ENCODE results near the gene DHRS11.

Gene DHRS11, protein sequence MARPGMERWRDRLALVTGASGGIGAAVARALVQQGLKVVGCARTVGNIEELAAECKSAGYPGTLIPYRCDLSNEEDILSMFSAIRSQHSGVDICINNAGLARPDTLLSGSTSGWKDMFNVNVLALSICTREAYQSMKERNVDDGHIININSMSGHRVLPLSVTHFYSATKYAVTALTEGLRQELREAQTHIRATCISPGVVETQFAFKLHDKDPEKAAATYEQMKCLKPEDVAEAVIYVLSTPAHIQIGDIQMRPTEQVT

DNA sequence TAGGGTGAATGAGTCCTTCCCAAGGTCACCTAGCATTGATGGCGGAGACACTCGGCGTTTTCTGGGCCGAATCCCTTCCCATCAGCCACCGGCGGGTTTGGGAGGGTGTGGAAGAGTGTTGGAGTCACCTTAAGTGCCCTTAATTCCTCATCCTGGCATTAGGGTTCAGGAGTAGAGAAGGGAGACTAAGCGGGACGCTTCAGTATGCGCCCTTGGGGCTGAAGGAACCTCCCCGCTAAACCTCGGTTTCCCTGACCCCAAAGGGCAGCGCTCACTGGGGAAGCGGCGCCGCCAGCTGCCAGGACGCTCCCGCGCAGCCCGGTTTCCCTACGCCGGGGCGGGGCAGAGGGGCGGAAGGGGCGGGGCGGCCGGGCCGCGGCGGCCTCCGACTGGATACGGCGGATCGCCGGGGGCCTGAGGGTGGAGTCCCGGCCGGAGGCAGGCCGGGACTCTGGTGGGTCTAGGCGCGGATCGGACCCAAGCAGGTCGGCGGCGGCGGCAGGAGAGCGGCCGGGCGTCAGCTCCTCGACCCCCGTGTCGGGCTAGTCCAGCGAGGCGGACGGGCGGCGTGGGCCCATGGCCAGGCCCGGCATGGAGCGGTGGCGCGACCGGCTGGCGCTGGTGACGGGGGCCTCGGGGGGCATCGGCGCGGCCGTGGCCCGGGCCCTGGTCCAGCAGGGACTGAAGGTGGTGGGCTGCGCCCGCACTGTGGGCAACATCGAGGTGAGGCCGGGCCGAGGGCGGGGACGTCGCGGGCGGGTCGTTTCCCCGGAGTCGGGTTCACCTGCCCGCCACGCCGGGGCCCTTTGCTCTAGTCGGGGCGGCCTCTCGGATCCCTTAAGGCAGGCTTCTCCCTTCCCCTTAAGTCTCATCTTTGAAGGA, at the start of gene DHRS11:
TSS of gene DHRS11 (plus strand) at position 446 of the 882 bp plus-strand sequence. CDS start at position 577, 131 bp downstream.
- DNase-seq (ENCODE audit: low read depth in 2 of 2), result peak; percentile 43 to 74

DNA sequence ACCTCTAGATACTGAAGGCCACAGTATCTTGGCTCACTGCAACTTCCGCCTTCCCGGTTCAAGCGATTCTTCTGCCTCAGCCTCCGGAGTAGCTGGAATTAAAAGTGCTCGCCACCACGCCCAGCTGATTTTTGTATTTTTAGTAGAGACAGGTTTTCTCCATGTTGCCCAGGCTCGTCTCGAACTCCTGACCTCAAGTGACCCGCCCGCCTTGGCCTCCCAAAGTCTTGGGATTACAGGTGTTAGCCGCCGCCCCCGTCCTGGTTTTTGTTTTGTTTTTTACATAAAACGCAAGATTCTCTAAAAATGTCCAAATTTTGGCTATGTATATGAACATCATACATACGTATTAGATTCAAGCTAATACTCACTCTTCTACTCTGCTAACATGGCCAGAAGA, 48.9 kb upstream of the DHRS11 start:
- no peak for DNase-seq (ENCODE audit: low read depth in 2 of 2)

DNA sequence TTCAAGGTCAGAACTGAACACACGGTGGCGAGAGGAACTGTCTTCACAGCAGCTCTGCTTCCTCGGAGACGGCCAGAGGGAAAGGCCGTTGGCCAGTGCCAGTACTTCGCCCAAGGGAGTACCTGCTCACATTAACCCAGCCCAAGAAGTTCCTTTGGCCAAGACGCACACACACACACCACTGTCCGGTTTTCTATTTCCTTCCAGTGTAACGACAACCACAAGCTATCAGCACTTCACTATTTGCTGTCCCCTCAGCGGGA, 47.7 kb upstream of the DHRS11 start:
- no peak for DNase-seq (ENCODE audit: low read depth in 2 of 2)

DNA sequence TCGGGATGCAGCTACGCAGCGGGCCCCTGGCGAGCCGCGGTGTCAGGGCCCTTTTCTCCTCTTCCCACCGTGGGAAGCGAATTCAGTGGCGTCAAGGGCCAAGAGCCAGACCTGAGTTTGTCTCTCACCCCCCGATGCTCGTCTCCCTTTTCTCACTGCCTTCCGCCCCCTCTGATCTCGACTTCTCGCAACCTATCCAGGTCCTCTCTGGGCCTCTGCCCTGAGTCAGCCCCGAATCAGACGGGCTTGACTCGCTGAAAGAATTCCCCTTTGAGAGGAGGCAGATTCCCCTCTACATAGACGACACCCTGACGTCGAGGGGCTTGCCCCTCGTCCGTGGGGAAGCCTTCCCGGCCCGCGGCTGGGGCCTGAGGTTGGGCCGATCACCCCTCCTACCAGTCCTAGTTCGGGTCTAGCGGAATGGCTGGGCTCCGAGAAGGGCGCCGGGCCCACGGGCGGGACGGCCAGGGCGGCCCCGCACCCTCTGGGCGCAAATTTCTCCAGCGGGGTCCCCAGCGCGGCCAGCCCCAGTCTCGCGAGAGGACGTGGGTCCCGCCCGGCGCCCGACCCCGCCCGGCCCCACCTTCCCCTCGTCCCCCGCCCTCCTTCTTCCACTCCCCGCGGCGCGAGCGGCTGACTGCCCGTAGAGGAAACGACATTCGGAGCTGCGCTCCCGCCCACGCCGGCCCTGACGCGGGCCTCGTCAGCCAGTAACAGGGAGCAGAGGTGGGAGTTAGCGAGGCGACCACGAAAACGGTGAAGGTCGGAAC, 47.2 kb upstream of the DHRS11 start, which contains the start of gene GGNBP2:
TSS of gene GGNBP2 (plus strand) at position 613 of the 770 bp plus-strand sequence. CDS start 806 bp downstream, outside the sequence.
- DNase-seq (ENCODE audit: low read depth in 2 of 2), result peak; percentile 79 to 89

DNA sequence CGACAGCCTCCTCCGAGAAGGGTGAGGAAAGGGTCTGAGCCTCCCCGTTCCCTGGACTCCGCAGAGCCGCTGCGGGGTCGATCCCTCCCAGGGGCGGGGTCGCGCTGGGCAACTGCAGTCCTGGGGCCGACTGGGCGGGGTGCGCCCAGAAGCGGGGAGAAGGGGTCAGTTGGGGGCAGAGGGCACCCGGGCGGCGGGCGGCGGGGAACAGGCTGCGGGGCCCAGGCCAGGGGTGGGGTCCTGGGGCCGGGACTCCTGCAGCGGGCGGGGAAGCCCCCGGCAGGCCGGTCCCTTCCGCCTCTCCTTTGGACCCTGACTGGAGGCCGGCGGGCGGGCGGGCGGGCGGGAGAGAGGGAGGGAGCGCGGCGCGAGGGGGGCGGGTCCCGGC, 46.6 kb upstream of the DHRS11 start:
- DNase-seq (ENCODE audit: low read depth in 2 of 2), result no peak

DNA sequence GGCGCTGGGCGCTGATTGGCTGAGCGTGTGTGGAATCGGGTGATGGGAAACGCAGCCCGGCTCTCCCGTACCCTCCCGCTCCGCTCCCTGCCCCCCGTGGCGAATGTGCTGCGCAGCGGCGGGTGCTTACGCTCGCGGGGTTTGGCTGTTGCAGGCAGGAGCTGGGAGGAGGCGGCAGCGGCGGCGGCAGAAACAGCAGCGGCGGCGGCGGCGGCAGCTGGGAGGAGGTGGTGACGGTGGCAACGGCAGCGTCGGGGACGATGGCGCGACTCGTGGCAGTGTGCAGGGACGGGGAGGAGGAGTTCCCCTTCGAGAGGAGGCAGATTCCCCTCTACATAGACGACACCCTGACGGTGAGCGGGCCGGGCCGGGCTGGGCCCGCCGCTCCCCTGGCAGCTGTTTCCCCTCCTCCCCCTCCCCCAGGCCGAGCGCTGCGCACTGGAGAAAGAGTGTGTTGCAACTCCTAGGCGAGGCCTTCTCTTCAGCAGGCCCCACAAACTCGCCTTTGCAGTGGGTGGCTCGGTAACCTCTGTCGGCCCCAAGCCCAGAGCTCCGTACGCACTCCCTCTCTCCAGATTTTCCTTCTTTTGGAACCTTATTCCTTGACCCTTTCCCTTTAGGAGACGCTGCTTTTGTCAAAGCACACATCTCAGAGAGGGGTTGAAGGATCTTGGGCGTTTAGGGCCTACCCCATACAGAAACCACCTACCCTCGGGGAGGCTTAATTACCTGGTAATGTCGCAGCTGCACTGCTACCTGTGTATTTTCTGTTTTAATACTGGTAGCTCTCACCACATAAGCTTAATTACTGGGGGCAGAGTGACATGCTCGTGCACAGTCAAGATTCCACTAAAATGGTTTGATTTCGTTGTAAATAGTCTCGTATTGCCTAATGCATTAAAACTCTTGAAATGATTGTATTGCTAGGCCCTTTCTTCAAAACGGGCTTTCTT, 45.9 kb upstream of the DHRS11 start:
- DNase-seq (ENCODE audit: low read depth in 2 of 2), result peak; percentile 93 to 95

DNA sequence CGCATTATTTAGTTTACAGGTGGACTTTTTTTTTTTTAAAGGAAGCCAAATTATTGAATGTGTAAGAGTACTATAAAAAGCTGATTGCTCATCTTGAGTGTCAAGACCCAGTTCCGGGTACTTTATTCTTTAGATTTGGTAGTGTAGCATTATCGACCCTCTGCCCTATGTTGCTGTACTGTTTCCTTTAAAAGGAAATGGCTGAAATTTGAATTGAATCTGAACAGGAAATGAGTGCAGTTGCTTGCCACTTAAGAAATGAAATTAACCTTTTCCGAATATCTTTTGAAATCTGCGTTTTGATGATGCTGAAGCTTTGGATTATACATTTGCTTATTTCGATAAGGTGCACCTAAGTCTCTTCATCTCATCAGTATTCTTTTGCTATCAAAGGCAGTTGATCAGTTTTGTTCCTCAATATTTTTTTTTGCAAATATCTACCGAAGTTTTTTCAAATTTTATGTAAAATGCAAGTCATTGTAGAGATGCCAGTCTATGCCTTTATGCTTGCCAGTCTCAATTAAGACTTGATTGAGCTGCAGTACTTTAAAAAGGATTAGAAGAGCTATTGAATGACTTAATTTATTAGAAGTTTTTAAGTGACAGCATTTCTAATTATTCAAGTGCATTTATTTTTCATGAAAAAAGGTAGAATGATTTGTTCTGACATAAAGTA, 45.1 kb upstream of the DHRS11 start:
- DNase-seq (ENCODE audit: low read depth in 2 of 2), result no peak

DNA sequence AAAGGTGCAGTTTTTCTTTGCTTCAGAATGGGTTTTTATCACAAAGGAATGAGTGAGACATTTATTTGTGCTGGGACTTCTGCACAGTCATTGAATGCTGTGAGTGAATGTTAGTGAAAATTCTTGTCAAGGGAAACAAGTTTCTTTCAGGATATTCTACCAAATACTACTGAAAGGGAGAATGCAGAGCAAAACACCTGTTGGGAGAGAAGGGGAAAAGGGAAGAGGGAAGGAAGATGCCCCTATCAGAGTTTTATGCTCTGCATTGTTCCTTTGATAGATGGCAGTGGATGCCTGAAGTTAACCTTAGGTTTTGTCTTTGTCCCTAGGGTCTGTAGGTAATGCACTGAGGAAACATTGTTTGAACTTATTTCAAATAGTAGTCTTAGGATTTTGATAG, 43.9 kb upstream of the DHRS11 start:
- DNase-seq (ENCODE audit: low read depth in 2 of 2), result no peak

DNA sequence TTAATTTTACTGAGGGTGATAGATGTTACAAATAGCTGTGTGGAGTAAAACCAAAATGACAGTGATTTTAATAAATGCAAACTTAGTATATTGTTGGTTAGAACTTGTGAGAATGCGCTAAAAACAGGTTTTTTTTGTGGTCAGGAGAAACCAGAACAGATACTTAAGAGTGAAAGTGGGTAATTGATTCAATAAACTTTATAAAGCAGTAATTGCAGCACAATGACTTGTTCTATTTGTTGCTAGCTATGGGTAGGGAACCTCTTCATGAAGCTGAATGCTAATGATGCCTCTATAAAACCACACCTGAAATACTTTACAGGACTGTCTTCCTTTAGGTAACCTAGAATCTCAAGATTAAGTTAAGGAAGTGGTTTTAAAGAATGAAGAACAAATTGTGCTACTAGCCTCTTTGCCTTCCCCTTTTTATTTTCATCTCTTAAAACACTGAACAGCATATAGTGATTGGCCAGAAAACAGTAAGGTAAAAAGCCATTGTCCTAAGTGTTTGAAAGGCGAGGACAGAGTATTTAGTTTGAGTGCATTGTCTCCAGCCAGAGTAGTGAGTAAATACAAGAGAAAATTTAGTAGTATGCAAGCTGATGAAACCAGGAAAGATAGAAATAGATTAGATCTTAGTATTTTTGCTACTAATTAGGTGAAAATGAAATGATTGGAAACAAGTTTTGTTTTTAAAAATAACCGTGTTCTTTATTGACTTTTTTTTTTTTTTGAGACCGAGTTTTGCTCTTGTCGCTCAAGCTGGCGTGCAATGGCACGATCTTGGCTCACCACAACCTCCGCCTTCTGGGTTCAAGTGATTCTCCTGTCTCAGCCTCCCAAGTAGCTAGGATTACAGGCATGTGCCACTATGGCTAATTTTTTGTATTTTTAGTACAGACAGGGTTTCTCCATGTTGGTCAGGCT, 40.9 kb upstream of the DHRS11 start:
- no peak for DNase-seq (ENCODE audit: low read depth in 2 of 2)

DNA sequence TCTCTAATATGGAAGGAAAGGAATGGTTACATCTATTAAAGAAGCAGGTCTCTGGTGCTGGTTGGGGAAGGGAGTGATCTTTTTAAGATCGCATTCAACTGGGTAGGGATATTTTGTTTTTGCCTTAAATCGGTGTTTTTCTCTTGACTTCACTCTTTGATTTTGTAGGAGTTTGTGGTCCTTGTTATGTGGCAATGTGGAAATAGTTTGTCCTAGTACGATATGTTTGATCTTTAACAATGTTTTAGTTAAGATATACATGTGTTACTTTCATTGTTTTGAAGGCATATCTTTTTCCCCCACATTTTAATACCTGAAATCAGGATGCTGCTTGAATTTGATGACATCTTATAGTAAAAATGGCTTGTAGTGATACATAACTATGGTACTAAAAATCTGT, 38.2 kb upstream of the DHRS11 start:
- DNase-seq (ENCODE audit: low read depth in 2 of 2), result no peak

DNA sequence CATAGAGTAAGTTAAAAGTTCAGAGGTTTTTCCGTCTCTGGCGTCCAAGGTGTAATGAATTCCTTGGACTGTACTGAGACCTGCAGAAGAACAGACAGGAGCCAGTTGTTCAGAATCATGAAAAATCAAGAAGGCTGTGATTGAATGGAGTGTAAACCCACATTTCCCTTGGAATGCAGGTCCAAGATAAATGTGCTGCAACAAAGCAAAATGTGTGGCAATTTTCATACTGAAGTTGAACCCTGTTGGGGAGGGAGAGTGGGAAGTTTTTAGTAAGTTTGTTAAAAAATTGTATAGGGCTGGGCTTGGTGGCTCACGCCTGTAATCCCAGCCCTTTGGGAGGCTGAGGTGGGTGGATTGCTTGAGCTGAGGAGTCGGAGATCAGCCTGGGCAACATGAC, 25.6 kb upstream of the DHRS11 start:
- DNase-seq (ENCODE audit: low read depth in 2 of 2), result no peak

DNA sequence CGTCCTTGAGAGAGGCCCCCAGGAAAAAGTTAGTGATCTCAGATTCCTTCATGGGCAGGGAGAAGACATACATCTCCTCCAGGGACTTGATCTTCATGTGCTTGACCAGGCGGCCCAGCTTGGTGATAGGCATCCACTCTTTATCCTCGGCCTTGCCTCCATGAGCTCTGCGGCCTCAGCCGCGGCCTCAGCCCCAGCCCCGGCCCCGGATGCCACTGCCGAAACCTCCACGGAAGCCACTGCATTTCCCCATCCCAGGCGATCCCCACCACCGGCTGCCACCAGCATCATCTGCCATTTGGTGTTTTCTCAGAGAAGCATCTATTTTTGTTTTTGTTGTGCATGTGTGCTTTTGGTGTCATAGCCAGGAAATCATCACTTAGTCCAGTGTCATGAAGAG, 16.7 kb upstream of the DHRS11 start:
- DNase-seq (ENCODE audit: low read depth in 2 of 2), result no peak

DNA sequence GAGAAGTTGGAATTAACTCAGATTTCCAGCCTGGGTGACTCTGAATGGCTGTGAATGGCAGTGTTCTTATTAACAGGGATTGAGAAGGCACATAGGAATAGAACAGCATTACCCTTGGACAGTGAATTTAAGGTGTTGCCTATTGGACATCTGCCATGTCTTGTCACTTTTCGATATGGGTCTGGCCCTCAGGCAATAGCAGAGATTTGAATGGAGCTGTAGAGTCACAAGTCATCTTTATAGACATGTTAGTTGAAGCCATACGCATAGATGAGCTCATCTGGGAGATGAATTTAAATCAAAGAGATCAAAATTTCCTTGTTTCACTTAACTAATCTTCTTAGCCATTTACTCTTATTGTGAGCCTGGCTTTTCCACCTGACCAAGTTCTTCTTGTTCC, 14.9 kb upstream of the DHRS11 start:
- DNase-seq (ENCODE audit: low read depth in 2 of 2), result no peak

DNA sequence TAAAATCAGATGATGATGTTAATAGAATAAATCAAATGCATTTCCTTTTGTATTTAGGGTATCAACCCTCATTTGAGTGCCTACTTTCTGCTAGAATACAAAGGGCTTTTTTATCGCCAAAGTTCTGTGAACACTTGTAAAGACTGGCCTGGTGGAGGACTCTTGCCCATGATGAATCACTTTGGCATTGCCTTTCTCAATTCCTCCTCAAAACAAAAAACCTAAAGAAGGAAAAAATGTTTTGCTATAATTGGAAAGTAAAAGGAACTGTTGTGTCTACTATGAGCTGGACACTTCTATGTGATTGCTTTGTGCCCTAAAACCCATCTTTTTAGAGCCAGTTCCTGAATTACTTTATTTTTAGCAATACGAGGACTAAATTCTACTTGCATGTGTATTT, 13.0 kb upstream of the DHRS11 start:
- DNase-seq (ENCODE audit: low read depth in 2 of 2), result no peak

DNA sequence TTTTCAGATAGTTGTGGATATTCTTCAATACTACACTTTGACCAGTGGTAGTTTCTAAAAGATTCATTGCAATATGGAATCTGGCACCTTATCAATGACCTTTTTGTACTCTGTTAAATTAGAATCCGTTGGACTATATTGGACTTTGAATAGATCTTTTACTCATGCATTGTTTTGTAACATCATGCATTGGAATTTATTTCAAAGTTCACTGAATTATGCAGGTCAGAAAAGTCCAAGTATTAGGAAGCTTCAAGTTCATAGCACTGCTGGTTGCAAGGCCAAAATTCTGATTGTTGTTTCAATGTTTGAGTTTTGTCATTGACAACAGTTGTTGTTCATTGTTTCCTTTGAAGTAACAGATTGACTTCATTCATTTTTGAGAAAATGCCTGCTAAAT, 7.9 kb upstream of the DHRS11 start:
- no peak for DNase-seq (ENCODE audit: low read depth in 2 of 2)

DNA sequence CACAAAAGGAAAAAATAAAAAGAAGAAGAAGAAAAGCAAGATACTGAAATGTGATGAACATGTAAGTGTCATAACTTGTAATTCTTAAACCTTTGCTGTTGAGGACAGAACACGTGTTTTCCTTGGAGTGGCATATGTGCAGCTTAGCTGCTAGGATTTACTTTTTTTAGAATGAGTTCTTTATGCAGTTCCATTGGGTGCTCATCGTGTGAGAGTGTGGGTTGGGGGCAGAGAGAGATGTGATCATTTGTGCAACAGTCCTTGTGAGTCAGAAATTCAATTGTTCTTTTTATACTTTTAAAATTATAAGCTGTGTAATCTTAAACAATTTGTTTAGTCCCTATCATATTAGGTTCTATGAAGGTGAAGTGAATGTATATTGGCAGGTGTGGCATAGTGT, 5.5 kb upstream of the DHRS11 start:
- DNase-seq (ENCODE audit: low read depth in 2 of 2), result no peak

DNA sequence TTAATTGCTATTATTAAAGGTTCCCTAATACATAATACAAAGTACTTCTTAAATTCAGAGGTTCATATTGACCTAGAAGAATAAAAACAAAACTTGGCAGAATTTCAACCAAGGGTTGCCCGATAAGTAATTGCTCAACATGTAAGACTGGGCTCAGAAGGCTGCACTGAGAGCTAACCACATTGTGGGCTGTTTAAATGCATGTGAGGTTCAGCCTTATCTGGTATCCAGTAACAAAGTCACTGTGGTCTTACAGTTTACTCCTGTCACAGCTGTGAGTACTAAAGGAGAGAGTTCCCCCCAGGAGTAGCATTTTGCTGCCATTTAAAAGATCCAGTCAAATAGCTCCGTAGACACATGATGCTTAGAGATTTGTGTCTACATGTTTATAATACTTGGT, 1.6 kb upstream of the DHRS11 start:
- no peak for DNase-seq (ENCODE audit: low read depth in 2 of 2)

DNA sequence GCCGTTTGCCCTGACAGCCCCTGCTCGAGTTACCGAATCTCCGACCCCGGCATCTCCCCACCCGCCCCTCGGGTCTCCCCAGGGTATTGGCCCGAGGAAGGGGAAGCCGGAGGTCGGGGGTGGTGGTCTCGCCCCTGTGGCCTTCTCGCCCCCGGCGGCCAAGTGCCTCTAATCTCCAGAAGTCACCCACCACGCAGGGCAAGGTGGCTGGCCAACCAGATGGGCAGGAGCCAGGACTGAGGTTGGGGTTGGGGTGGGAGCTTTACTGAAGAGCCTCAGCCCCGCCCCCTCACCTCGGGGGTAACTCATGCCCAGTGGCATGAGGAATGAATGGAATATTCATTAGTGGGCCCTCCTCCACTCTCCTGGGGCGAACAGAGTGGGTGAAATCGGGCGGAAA, 637 bp downstream of the DHRS11 start:
- DNase-seq (ENCODE audit: low read depth in 2 of 2), result no peak

DNA sequence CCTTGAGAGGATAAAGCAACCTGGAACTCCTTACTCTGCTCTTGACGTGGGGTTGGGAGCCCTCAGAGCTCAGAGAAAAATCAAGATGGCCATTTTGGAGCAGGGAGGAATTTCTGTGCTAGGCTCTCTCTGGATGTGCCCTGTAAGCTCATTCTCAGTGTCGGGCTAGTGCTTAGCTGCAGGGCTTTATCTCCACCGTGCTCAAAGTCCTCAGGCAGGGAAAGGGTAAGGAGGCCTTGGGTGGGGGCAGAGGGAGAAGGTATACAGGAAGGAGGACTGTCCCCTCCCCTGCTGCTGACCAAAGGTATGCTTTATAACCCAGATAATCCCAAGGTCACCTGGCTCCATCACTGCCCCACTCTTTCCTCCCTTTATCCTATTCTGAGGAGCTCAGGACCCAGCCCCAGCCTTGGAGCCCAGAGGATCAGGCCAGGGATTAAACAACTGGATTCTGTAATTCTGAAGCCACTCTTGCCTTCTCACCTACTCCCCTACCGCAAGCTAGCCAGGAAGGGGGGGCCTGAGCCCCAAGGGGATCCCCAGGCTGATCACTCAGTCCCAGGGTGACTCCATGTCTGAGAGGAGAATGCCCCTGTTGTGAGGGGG, 1.1 kb downstream of the DHRS11 start:
- no peak for DNase-seq (ENCODE audit: low read depth in 2 of 2)
